HepG2 (cell line): ENCODE data around the gene ITPRIPL1. TPM values are rescaled to one million over a fixed set of nuclear protein-coding genes. Genes with fewer than 3 reads are reported as not detected.

Source experiments
- BRD4 ChIP-seq: sonication (generic); formaldehyde crosslinking; IDR thresholded peaks from 2 replicates; pipeline ENCODE4 v1.4.0; 2020; ENCODE audit warnings: missing genetic modification reagents
- EHMT2 ChIP-seq: fragments of 200-600 bp; sonication (generic); IDR thresholded peaks from 2 replicates; pipeline ENCODE4 v1.7.0; 2017; ENCODE audit warnings: antibody characterized with exemption, low read depth, low read length, borderline replicate concordance
- HMG20B ChIP-seq: conservative IDR thresholded peaks from 2 replicates; pipeline ENCODE4 v1.6.1; 2016; ENCODE audit warnings: missing genetic modification reagents, missing compliant biosample characterization
- ISL2 ChIP-seq: sonication (generic); formaldehyde crosslinking; IDR thresholded peaks from 2 replicates; pipeline ENCODE4 v1.5.0; 2020; ENCODE audit warnings: missing genetic modification reagents
- ISX ChIP-seq: sonication (generic); formaldehyde crosslinking; conservative IDR thresholded peaks from 2 replicates; pipeline ENCODE4 v1.5.0; 2020; ENCODE audit warnings: missing genetic modification reagents
- KIAA2018 ChIP-seq: sonication (generic); formaldehyde crosslinking; IDR thresholded peaks from 2 replicates; pipeline ENCODE4 v1.5.0; 2020; ENCODE audit warnings: mild to moderate bottlenecking, missing genetic modification reagents, borderline replicate concordance
- KMT2B ChIP-seq: IDR thresholded peaks from 2 replicates; pipeline ENCODE4 v1.6.1; 2016; ENCODE audit warnings: missing genetic modification reagents, missing compliant biosample characterization
- MTF1 ChIP-seq: sonication (generic); formaldehyde crosslinking; IDR thresholded peaks from 2 replicates; pipeline ENCODE4 v1.5.0; 2020; ENCODE audit warnings: missing genetic modification reagents
- NONO ChIP-seq, 2 experiments: fragments of 450-650 bp in 1 of 2; sonication (generic) in 1 of 2; formaldehyde crosslinking in 1 of 2; IDR thresholded peaks in 1 of 2; conservative IDR thresholded peaks in 1 of 2; 2 replicates each; pipeline versions ENCODE4 v1.6.1 to v1.8.0; 2017 to 2022; ENCODE audit warnings: mild to moderate bottlenecking in 1 of 2, missing genetic modification reagents in 1 of 2, moderate library complexity in 1 of 2
- NR2F6 ChIP-seq, 2 experiments: IDR thresholded peaks; 2 replicates each; pipeline ENCODE4 v1.6.1; 2016; ENCODE audit warnings: antibody characterized with exemption in 1 of 2, mild to moderate bottlenecking in 1 of 2
- SRY ChIP-seq: sonication (generic); formaldehyde crosslinking; IDR thresholded peaks from 2 replicates; pipeline ENCODE4 v1.8.0; 2022; ENCODE audit warnings: mild to moderate bottlenecking, missing genetic modification reagents
- THAP7 ChIP-seq: sonication (generic); formaldehyde crosslinking; IDR thresholded peaks from 2 replicates; pipeline ENCODE4 v1.8.1; 2023; ENCODE audit warnings: mild to moderate bottlenecking, missing genetic modification reagents
- ZFP36L2 ChIP-seq: sonication (generic); formaldehyde crosslinking; IDR thresholded peaks from 2 replicates; pipeline ENCODE4 v1.4.0; 2020; ENCODE audit warnings: missing genetic modification reagents
- ZNF138 ChIP-seq: sonication (generic); formaldehyde crosslinking; IDR thresholded peaks from 2 replicates; pipeline ENCODE4 v1.5.0; 2020; ENCODE audit warnings: mild to moderate bottlenecking, low read depth, missing genetic modification reagents
- ZUFSP ChIP-seq: sonication (generic); formaldehyde crosslinking; IDR thresholded peaks from 2 replicates; pipeline ENCODE4 v1.9.0; 2021; ENCODE audit warnings: missing genetic modification reagents, mild to moderate bottlenecking, borderline replicate concordance
- polyA plus RNA-seq, 8 experiments: library from polyadenylated mRNA; depleted of rRNA in 3 of 8; stranded (reverse) in 7 of 8; unstranded in 1 of 8; fragments of >200 nt; fragmentation: Illumina TruSeq in 4 of 8; extraction: Trizol in 4 of 8; gene quantifications; 2 replicates each; pipeline versions ENCODE4 v1.2.1 to v1.2.3, GENCODE V29; 2011 to 2016; ENCODE audit warnings: low read depth in 4 of 8, missing spikeins in 1 of 8, mixed read lengths in 1 of 8; ENCODE audit not compliant: insufficient read depth in 1 of 8
- total RNA-seq, 5 experiments: library from RNA; depleted of rRNA; stranded (reverse); fragments of >200 nt; fragmentation: Illumina TruSeq; extraction: Trizol; gene quantifications; 2 replicates each; pipeline ENCODE4 v1.2.3, GENCODE V29; 2016; ENCODE audit warnings: low read depth in 1 of 5
- TF ChIP-seq, protein P1 (sequence below): sonication (generic); formaldehyde crosslinking; IDR thresholded peaks from 2 replicates; pipeline ENCODE4 v1.4.0; 2020; ENCODE audit warnings: missing genetic modification reagents

Gene ITPRIPL1
- total and polyA plus RNA-seq, 2 of the 13 experiments (the other 11 are each of a cell fraction or from before 2014, with no cell fraction given): 4.3 to 11.7 TPM

DNA sequence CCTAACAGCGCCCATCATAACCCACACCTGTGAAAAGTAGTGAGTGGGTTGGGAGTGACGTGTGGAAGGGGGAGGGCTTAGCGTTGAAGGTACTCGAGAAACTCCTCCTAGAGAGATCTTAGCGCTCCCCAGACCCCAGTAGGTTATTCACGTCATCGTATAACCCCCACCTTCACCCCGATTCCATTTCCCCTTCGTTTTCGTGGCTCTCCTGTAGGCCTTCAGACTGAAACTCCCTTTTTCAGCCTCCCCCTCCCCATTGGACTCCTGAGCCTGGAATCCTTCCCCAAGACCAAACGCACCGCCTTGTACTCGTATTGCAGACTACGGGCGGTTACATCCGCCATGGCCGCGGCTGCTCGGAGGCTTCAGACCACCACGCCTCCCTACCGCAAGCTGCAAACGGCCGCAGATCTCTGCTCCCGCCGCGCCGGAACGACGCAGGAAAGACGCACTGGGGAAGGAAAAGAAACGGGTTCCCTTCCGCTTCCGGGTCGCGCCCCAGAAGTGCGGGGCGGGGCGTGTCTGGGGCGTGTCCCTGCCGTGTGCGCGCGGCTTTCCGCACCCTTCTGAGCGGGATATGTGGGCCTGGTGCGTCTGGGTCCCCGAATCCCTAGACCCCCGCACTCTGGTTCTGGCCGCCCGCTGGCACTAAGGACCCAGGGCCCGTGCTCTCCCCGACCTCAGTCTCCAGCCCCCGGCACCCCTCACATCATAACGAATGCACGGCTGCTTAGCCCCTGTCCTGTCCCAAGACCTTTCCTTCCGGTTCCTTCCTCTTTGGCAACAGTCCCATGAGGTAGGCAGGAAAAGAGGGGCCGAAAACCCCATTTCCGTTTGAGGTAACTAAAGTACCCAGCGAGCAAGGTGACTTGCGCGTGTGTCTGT lies 19.8 kb upstream of the ITPRIPL1 start, which contains the start of gene SNRNP200 (continued):
- TF ChIP-seq KIAA2018 (CRISPR knock-in tag) (0 out of 2 replicates have a peak, but pooled peaks have one; percentile 82), THAP7 (peak; percentile 32; the same call in 1 of the 2 replicates), KMT2B (CRISPR knock-in tag) (peak; percentile 98), ISX (CRISPR knock-in tag) (peak; percentile 93; the same call in 1 of the 2 replicates), NONO (IDR thresholded peaks at IDR 0.05) (no peak), NONO (CRISPR knock-in tag; conservative IDR thresholded peaks at IDR 0.05) (peak; percentile 74), MTF1 (CRISPR knock-in tag) (peak; percentile 93), ZNF138 (CRISPR knock-in tag) (peak; percentile 21; the same call in 1 of the 2 replicates), BRD4 (CRISPR knock-in tag) (peak; percentile 96), ISL2 (peak; percentile 74), ZFP36L2 (CRISPR knock-in tag) (no peak), HMG20B (peak; percentile 53; the same call in 1 of the 2 replicates), SRY (CRISPR knock-in tag) (peak; percentile 96), EHMT2 (no peak), ZUFSP (CRISPR knock-in tag) (no peak), NR2F6 (IDR thresholded peaks at IDR 0.05) (no peak), NR2F6 (CRISPR knock-in tag; IDR thresholded peaks at IDR 0.05) (peak; percentile 71; the same call in 1 of the 2 replicates)
- TF ChIP-seq, protein P1, sequence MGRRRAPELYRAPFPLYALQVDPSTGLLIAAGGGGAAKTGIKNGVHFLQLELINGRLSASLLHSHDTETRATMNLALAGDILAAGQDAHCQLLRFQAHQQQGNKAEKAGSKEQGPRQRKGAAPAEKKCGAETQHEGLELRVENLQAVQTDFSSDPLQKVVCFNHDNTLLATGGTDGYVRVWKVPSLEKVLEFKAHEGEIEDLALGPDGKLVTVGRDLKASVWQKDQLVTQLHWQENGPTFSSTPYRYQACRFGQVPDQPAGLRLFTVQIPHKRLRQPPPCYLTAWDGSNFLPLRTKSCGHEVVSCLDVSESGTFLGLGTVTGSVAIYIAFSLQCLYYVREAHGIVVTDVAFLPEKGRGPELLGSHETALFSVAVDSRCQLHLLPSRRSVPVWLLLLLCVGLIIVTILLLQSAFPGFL (CRISPR knock-in tag): no peak
